ENCODE measurements around the gene GALNT15.

Gene GALNT15

DNA sequence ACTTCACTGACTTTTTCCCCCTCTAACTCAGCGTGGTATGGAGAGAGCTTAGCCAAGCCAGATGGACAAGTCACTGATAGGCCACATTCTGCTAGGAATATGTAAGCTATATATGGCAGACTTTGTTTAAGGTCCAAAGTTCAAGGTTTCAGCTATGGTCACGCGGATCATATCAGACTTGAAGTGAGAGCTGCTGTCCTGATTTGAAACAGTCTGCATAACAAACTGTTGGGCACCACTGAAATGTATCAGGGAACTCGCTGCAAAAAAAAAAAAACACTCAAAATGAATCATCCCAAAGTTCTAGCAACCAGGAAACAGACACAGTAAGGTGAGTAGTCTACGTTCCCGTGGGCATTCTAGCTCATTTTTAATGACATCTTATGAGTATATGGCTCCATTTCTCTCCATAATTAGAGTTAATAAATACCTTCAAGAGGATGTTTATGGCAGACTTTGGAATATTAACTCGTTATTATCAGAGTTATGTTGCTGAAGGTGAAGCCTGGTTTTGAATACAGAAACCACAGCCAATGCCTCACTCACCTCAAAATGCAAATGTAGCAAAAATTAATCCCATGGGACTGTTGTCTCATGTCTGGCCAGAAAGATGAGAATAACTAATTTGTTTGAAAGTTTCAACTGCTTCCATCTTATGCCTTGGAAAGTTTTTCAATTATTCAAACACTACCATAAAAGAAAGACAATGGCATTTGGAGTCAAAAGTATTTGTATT lies 77.9 kb downstream of the GALNT15 start:
- no peaks in the 10 kb centered on the region for H3K36me3 ChIP-seq (ENCODE audit: control insufficient read depth, insufficient read depth, low read length)
- H3K27me3 ChIP-seq (ENCODE audit: control insufficient read depth, insufficient read depth, low read length), result no peaks in the 10 kb centered on the region
- H3K9me3 ChIP-seq (ENCODE audit: control insufficient read depth, low read length), result no peaks in the 10 kb centered on the region
- no peak overlapping the region for H3K4me3 ChIP-seq (ENCODE audit: low read length)
- H3K9ac ChIP-seq (ENCODE audit: low read length), result no peak overlapping the region
- H3K4me1 ChIP-seq (ENCODE audit: control insufficient read depth, insufficient read depth, low read length), result peaks cover 8% of the 10 kb centered on the region

DNA sequence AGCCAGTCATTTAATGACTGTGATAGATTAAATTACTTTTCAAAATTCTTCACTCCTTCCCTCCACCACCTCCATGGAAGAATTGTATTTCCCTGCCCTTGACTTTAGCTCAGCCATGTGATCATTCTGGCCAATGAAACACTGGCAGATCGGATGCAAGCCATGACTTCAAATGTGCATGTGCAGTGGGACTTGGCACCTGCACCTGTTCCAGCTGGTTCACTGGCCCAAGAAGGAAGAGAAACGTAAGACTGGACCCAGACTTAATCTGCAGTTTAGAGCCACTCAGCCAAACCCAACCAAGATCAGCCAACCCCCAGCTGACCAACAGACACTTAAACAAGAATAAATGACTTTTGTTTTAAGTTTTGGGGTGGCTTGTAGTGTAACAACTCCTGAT lies 78.5 kb downstream of the GALNT15 start:
- H3K9ac ChIP-seq (ENCODE audit: low read length), result no peak overlapping the region
- no peaks in the 10 kb centered on the region for H3K36me3 ChIP-seq (ENCODE audit: control insufficient read depth, insufficient read depth, low read length)
- peaks cover 8% of the 10 kb centered on the region for H3K4me1 ChIP-seq (ENCODE audit: control insufficient read depth, insufficient read depth, low read length)
- no peaks in the 10 kb centered on the region for H3K27me3 ChIP-seq (ENCODE audit: control insufficient read depth, insufficient read depth, low read length)
- H3K9me3 ChIP-seq (ENCODE audit: control insufficient read depth, low read length), result no peaks in the 10 kb centered on the region
- no peak overlapping the region for H3K4me3 ChIP-seq (ENCODE audit: low read length)

DNA sequence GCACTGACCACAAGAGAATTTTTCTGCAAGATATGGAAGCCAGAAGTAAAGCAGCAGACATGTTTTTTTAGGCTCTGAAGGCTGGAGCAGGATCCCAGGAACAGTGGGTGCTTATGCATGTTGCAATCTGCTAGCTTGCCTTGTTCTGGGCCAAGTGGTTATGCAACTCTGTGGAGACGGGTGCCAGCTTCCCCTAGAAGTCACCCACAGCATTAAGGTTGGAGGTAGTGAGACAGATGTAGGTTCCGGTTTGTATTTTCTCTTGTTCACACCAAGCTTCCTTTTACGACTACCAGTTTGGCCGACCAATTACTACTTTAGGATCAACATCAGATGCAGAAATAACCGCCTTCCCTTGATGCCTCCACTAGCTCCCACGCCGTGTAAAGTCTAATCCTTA lies 79.1 kb downstream of the GALNT15 start:
- peaks cover 8% of the 10 kb centered on the region for H3K4me1 ChIP-seq (ENCODE audit: control insufficient read depth, insufficient read depth, low read length)
- no peak overlapping the region for H3K9ac ChIP-seq (ENCODE audit: low read length)
- H3K36me3 ChIP-seq (ENCODE audit: control insufficient read depth, insufficient read depth, low read length), result no peaks in the 10 kb centered on the region
- no peak overlapping the region for H3K4me3 ChIP-seq (ENCODE audit: low read length)
- no peaks in the 10 kb centered on the region for H3K27me3 ChIP-seq (ENCODE audit: control insufficient read depth, insufficient read depth, low read length)
- no peaks in the 10 kb centered on the region for H3K9me3 ChIP-seq (ENCODE audit: control insufficient read depth, low read length)

DNA sequence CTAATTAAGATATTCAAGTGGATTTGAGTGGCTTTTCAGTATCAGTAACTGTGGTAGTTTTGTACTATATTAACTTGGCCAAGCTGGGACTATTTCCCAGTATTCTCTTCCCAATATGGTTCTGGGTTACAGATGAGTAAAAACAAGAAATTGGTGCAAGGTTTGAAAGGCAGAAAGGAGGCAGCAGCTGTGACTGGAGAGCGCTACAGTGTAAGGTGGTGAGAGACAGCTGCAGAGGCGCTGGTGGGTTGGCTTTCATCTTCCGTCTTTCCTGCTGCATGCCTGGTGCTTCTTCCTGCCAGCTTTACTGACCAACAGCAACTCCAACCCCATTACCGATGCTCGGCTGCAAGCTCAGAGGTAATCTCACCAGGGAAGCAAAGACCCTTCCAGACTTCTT lies 80.4 kb downstream of the GALNT15 start:
- H3K36me3 ChIP-seq (ENCODE audit: control insufficient read depth, insufficient read depth, low read length), result no peaks in the 10 kb centered on the region
- no peaks in the 10 kb centered on the region for H3K9me3 ChIP-seq (ENCODE audit: control insufficient read depth, low read length)
- peaks cover 8% of the 10 kb centered on the region for H3K4me1 ChIP-seq (ENCODE audit: control insufficient read depth, insufficient read depth, low read length)
- no peaks in the 10 kb centered on the region for H3K27me3 ChIP-seq (ENCODE audit: control insufficient read depth, insufficient read depth, low read length)
- H3K9ac ChIP-seq (ENCODE audit: low read length), result no peak overlapping the region
- H3K4me3 ChIP-seq (ENCODE audit: low read length), result no peak overlapping the region

DNA sequence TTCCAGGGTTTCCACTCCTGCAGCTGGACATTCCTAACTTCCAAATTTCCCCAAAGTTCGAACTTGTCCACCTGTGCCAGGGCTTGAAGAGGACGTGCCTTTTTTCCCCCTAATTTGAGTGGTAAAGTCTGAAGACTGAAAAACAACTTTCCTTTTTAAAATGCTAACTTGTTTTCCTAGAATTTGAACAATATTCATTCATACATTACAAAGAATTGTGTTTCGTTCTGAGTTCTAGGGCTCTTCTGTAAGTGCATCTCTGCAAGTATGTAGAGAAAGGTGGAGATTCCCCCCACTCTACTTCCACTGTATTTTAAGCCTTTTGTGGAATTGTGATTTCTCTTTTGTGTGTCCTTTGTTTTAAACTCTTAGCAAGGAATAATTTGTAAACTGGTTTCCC lies 80.8 kb downstream of the GALNT15 start:
- H3K4me3 ChIP-seq (ENCODE audit: low read length), result no peak overlapping the region
- H3K4me1 ChIP-seq (ENCODE audit: control insufficient read depth, insufficient read depth, low read length), result peaks cover 8% of the 10 kb centered on the region
- H3K27me3 ChIP-seq (ENCODE audit: control insufficient read depth, insufficient read depth, low read length), result no peaks in the 10 kb centered on the region
- no peak overlapping the region for H3K9ac ChIP-seq (ENCODE audit: low read length)
- H3K36me3 ChIP-seq (ENCODE audit: control insufficient read depth, insufficient read depth, low read length), result no peaks in the 10 kb centered on the region
- H3K9me3 ChIP-seq (ENCODE audit: control insufficient read depth, low read length), result no peaks in the 10 kb centered on the region

DNA sequence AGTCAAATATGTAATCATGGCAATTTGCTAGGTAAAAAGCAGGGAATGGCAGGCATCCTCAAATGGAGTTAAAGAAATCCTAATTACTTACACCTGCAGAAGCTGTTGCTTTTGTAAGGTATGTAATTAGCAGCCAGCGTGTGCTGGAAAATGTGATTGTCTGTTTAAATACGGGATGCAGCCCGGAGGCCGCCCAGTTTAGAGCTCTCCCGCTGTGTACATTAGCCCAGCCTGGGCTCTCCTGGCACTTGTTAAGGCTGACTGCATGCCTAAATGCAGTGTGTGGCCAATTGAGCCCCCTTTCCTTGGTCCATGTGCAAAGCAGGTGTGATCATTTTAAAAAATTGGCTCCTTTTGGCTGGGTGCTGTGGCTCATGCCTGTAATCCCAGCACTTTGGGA lies 81.2 kb downstream of the GALNT15 start:
- H3K9me3 ChIP-seq (ENCODE audit: control insufficient read depth, low read length), result no peaks in the 10 kb centered on the region
- H3K36me3 ChIP-seq (ENCODE audit: control insufficient read depth, insufficient read depth, low read length), result no peaks in the 10 kb centered on the region
- H3K9ac ChIP-seq (ENCODE audit: low read length), result no peak overlapping the region
- peaks cover 8% of the 10 kb centered on the region for H3K4me1 ChIP-seq (ENCODE audit: control insufficient read depth, insufficient read depth, low read length)
- H3K27me3 ChIP-seq (ENCODE audit: control insufficient read depth, insufficient read depth, low read length), result no peaks in the 10 kb centered on the region
- H3K4me3 ChIP-seq (ENCODE audit: low read length), result no peak overlapping the region

DNA sequence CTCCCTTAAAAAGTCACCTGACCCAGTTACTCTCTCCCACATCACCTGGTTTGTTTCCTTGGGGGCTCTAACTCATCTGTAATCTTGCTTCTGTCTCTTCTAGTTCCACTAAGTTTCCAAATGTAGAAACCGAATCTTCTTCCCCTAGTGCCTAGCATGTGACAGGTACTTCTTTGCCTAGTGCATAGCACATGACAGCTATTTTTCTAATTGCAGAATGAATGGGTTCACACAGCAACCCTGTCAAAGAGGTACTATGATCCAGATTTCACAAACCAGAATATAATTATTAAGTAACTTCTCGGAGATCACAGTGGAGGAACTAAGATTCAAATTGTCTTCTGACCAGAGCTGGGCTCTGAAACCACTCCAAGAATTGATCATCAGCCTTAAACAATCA lies 82.8 kb downstream of the GALNT15 start:
- Histone ChIP-seq H3K4me3 (ENCODE audit: low read length) (no peak overlapping the region), H3K9ac (ENCODE audit: low read length) (no peak overlapping the region), H3K36me3 (ENCODE audit: control insufficient read depth, insufficient read depth, low read length) (no peaks in the 10 kb centered on the region), H3K27me3 (ENCODE audit: control insufficient read depth, insufficient read depth, low read length) (no peaks in the 10 kb centered on the region), H3K4me1 (ENCODE audit: control insufficient read depth, insufficient read depth, low read length) (no peaks in the 10 kb centered on the region), H3K9me3 (ENCODE audit: control insufficient read depth, low read length) (no peaks in the 10 kb centered on the region)

DNA sequence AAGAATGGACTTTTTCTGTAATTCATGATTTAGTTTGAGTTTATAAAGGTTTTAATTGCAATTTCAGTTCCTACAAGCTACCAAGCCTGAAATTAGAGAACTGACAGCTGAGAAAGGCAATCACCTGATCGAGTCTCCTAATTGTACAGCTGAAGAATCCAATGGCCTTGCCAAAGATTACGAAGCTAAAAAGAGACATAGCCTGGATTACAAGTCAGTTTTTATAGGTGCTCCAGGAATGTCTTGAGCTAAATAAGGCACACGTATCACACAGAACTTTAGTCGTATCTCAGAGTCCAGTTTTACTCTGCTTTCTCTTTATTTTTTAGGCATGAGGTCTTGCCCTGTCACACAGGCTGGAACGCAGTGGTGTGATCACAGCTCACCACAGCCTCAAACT lies 83.7 kb downstream of the GALNT15 start:
- Histone ChIP-seq H3K9me3 (ENCODE audit: control insufficient read depth, low read length) (no peaks in the 10 kb centered on the region), H3K4me1 (ENCODE audit: control insufficient read depth, insufficient read depth, low read length) (no peaks in the 10 kb centered on the region), H3K36me3 (ENCODE audit: control insufficient read depth, insufficient read depth, low read length) (no peaks in the 10 kb centered on the region), H3K9ac (ENCODE audit: low read length) (no peak overlapping the region), H3K4me3 (ENCODE audit: low read length) (no peak overlapping the region), H3K27me3 (ENCODE audit: control insufficient read depth, insufficient read depth, low read length) (no peaks in the 10 kb centered on the region)

DNA sequence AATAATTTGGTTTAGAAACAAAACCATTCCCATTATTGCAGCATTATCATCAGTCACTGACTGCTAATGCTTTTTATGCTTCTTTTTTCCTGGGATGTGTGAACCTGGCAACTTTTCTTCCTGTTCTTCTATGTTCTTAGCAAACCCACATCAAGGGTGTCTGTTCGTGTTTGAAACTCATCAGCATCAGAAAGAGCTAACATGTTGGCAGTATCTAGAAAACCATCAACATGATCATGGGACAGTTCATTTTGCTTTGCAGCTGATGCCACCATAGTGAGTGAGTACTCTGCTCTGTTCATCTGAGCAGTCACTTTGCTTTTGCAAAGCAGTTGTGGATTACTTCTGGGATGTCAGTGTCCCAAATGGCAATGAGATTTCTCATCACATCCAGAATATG lies 84.4 kb downstream of the GALNT15 start:
- H3K36me3 ChIP-seq (ENCODE audit: control insufficient read depth, insufficient read depth, low read length), result no peaks in the 10 kb centered on the region

DNA sequence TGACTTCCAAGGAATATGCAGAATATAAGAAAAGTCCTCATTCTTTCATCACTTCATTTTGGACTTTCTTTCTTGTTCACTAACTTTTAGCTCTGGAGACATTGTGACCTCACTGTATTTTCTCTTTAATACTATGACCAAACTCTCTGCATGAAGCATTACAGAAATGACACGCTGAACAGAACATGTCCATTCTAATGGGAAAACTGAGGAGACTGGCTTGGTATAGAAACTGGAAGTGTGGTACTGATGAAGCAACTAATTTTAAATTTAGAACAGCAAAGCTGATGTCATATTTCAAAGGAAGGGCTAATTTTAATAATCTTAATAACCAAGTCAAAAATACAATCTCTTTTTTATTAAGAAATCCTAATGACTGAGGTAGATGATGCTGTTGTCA lies 85.6 kb downstream of the GALNT15 start:
- no peaks in the 10 kb centered on the region for H3K9me3 ChIP-seq (ENCODE audit: control insufficient read depth, low read length)
- H3K27me3 ChIP-seq (ENCODE audit: control insufficient read depth, insufficient read depth, low read length), result no peaks in the 10 kb centered on the region
- H3K4me1 ChIP-seq (ENCODE audit: control insufficient read depth, insufficient read depth, low read length), result no peaks in the 10 kb centered on the region
- H3K9ac ChIP-seq (ENCODE audit: low read length), result no peak overlapping the region
- no peak overlapping the region for H3K4me3 ChIP-seq (ENCODE audit: low read length)
- no peaks in the 10 kb centered on the region for H3K36me3 ChIP-seq (ENCODE audit: control insufficient read depth, insufficient read depth, low read length)

More for the DNA sequence above, 84.4 kb downstream of the GALNT15 start:
- Histone ChIP-seq H3K9me3 (ENCODE audit: control insufficient read depth, low read length) (no peaks in the 10 kb centered on the region), H3K4me1 (ENCODE audit: control insufficient read depth, insufficient read depth, low read length) (no peaks in the 10 kb centered on the region), H3K4me3 (ENCODE audit: low read length) (no peak overlapping the region), H3K9ac (ENCODE audit: low read length) (no peak overlapping the region), H3K27me3 (ENCODE audit: control insufficient read depth, insufficient read depth, low read length) (no peaks in the 10 kb centered on the region)

DNA sequence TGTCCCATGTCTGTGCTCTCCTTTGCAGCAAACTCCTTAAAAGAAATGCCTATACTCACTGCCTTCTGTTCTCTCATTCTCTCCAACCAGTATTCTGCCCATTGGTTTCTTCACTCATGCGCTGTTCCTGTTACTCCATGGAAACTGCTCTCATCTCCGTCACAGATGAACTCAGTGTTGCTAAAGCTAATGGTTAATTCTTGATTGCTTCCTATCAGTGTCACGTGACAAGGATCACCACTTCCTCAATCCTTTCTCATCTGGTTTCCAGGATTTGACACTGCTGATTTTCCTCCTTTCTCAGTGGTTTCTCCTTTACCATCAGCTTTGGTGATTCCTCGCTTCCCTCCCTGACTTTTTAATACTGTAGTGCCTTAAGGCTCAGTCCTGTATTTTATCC lies 87.7 kb downstream of the GALNT15 start:
- H3K27me3 ChIP-seq (ENCODE audit: control insufficient read depth, insufficient read depth, low read length), result no peaks in the 10 kb centered on the region

DNA sequence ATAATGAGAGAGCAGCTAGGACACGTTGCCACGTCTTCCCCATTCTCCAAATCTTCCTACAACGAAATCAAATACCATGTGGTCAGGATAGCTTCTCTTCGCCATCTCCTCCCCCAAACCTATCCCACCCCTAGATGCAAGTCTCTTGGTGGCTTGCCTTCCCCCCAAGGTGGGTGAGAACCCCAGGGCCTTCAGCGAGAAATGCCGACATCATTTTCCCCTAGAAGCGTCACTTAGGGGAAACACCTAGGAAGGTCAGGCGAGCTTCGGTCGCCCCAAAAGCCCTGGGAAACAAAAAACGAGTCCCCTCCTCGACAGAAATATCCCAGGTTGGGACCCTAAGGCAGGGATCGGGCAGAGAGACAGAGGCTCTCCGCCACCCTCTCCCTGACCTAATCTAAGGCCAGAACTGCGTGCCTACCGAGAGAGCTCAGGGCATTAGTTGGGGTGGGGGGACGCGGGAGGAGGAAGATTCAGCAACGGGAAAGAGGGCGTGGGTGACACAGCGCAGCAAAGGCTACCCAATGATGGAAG lies 89.8 kb downstream of the GALNT15 start:
- Histone ChIP-seq H3K9me3 (ENCODE audit: control insufficient read depth, low read length) (no peaks in the 10 kb centered on the region), H3K27me3 (ENCODE audit: control insufficient read depth, insufficient read depth, low read length) (no peaks in the 10 kb centered on the region), H3K36me3 (ENCODE audit: control insufficient read depth, insufficient read depth, low read length) (no peaks in the 10 kb centered on the region), H3K4me3 (ENCODE audit: low read length) (peak overlapping the region; percentile 75), H3K9ac (ENCODE audit: low read length) (peak overlapping the region; percentile 79), H3K4me1 (ENCODE audit: control insufficient read depth, insufficient read depth, low read length) (peaks cover 17% of the 10 kb centered on the region)

More for the DNA sequence above, 87.7 kb downstream of the GALNT15 start:
- H3K36me3 ChIP-seq (ENCODE audit: control insufficient read depth, insufficient read depth, low read length), result no peaks in the 10 kb centered on the region
- H3K4me1 ChIP-seq (ENCODE audit: control insufficient read depth, insufficient read depth, low read length), result peaks cover 11% of the 10 kb centered on the region
- H3K4me3 ChIP-seq (ENCODE audit: low read length), result no peak overlapping the region
- H3K9ac ChIP-seq (ENCODE audit: low read length), result no peak overlapping the region
- no peaks in the 10 kb centered on the region for H3K9me3 ChIP-seq (ENCODE audit: control insufficient read depth, low read length)
